Measurements from ENCODE around the gene DHRS1. TPM values are rescaled to one million over a fixed set of nuclear protein-coding genes. Genes with fewer than 3 reads are reported as not detected.

DHRS1 gene
- total and polyA plus RNA-seq, 9 of the 15 experiments (the other 6 are each of a cell fraction or from before 2014, with no cell fraction given), result 7.3 to 33.6 (median 13.3) TPM

DNA sequence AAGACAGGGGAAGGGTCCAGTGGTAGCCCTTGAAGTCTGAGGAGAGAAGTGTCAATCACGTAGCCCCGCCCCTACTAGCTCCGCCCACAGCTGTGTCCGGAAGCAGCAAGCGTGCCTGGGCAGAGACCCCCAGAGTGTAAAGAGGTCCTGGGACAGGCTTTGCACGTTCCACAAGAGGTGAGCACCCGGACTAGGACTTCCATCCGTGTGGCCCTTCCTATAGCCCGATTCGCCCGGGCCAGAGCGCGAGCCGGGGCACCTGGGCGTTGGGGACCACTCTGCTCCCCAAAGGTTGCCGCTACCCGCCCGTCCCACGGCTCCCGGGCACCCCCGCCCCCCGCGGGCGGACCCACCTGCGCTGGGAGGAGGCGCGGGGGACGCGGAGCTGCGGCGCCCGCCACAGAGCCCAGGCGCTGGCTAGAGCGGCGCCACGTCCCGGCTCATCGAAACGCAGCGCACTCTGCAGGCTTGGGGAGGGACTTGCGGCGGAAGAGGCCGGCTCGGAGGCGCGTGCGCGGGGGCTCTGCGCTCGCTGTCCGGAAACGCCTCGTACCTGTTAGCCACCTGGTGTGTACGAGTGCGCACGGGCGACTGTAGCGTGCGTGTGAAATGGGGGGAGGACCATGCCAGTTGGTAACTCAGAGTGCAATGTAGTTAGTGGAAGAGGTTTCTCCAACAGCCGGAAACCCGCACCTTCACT, 28.3 kb downstream of the DHRS1 start, which contains the start of gene RABGGTA (continued):
- TF ChIP-seq ZNF584 (CRISPR knock-in tag; IDR thresholded peaks at IDR 0.05; ENCODE audit: low read depth), result no peak
- no peak for TF ChIP-seq ETV6 (IDR thresholded peaks at IDR 0.05; ENCODE audit: borderline replicate concordance in 1 of 2, low read depth in 2 of 2, low read length in 1 of 2)
- no peak for TF ChIP-seq ETV6 (CRISPR knock-in tag; IDR thresholded peaks at IDR 0.05; ENCODE audit: borderline replicate concordance)
- no peak for TF ChIP-seq BRD9 (IDR thresholded peaks at IDR 0.05; ENCODE audit: low read depth, partially characterized antibody)
- TF ChIP-seq, protein P1, sequence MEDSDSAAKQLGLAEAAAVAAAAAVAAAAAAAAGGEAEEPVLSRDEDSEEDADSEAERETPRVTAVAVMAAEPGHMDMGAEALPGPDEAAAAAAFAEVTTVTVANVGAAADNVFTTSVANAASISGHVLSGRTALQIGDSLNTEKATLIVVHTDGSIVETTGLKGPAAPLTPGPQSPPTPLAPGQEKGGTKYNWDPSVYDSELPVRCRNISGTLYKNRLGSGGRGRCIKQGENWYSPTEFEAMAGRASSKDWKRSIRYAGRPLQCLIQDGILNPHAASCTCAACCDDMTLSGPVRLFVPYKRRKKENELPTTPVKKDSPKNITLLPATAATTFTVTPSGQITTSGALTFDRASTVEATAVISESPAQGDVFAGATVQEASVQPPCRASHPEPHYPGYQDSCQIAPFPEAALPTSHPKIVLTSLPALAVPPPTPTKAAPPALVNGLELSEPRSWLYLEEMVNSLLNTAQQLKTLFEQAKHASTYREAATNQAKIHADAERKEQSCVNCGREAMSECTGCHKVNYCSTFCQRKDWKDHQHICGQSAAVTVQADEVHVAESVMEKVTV (CRISPR knock-in tag; IDR thresholded peaks at IDR 0.05), result no peak
- no peak for TF ChIP-seq WHSC1 (IDR thresholded peaks at IDR 0.05; ENCODE audit: low read length)
- TF ChIP-seq ZBTB8A (IDR thresholded peaks at IDR 0.05; ENCODE audit: partially characterized antibody), result no peak
- TF ChIP-seq, protein P2, sequence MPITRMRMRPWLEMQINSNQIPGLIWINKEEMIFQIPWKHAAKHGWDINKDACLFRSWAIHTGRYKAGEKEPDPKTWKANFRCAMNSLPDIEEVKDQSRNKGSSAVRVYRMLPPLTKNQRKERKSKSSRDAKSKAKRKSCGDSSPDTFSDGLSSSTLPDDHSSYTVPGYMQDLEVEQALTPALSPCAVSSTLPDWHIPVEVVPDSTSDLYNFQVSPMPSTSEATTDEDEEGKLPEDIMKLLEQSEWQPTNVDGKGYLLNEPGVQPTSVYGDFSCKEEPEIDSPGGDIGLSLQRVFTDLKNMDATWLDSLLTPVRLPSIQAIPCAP (CRISPR knock-in tag; IDR thresholded peaks at IDR 0.05; ENCODE audit: borderline replicate concordance), result no peak
- TF ChIP-seq RBM15 (IDR thresholded peaks at IDR 0.05; ENCODE audit: insufficient read depth, low read length), result no peak
- TF ChIP-seq, protein P3, sequence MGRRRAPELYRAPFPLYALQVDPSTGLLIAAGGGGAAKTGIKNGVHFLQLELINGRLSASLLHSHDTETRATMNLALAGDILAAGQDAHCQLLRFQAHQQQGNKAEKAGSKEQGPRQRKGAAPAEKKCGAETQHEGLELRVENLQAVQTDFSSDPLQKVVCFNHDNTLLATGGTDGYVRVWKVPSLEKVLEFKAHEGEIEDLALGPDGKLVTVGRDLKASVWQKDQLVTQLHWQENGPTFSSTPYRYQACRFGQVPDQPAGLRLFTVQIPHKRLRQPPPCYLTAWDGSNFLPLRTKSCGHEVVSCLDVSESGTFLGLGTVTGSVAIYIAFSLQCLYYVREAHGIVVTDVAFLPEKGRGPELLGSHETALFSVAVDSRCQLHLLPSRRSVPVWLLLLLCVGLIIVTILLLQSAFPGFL (CRISPR knock-in tag; IDR thresholded peaks at IDR 0.05), result no peak
- TF ChIP-seq PTRF (tag; IDR thresholded peaks at IDR 0.05), result no peak
- TF ChIP-seq SLC30A9 (CRISPR knock-in tag; IDR thresholded peaks at IDR 0.05), result no peak
- TF ChIP-seq ZNF274 (IDR thresholded peaks at IDR 0.05; ENCODE audit: borderline replicate concordance, low read depth, low read length), result no peak
- no peak for TF ChIP-seq LARP7 (IDR thresholded peaks at IDR 0.05)
- TF ChIP-seq ZFP1 (CRISPR knock-in tag; IDR thresholded peaks at IDR 0.05), result no peak
- TF ChIP-seq GABPA (tag; conservative IDR thresholded peaks at IDR 0.05; ENCODE audit: low read depth), result peak; percentile 82
- TF ChIP-seq COPS2 (conservative IDR thresholded peaks at IDR 0.05), result no peak
- peak; percentile 55 for TF ChIP-seq TAF1 (IDR thresholded peaks at IDR 0.05; ENCODE audit: control insufficient read depth, extremely low read depth, insufficient read depth, low read length, severe bottlenecking)
- TF ChIP-seq, protein P4, sequence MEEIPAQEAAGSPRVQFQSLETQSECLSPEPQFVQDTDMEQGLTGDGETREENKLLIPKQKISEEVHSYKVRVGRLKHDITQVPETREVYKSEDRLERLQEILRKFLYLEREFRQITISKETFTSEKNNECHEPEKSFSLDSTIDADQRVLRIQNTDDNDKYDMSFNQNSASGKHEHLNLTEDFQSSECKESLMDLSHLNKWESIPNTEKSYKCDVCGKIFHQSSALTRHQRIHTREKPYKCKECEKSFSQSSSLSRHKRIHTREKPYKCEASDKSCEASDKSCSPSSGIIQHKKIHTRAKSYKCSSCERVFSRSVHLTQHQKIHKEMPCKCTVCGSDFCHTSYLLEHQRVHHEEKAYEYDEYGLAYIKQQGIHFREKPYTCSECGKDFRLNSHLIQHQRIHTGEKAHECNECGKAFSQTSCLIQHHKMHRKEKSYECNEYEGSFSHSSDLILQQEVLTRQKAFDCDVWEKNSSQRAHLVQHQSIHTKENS (CRISPR knock-in tag; IDR thresholded peaks at IDR 0.05), result no peak
- TF ChIP-seq ZNF696 (CRISPR knock-in tag; conservative IDR thresholded peaks at IDR 0.05), result no peak
- TF ChIP-seq MYC (IDR thresholded peaks at IDR 0.05; ENCODE audit: low read depth, low read length), result peak; percentile 87
- 0 out of 2 replicates have a peak, but pooled peaks have one; percentile 23 for TF ChIP-seq MYC (CRISPR knock-in tag; IDR thresholded peaks at IDR 0.05; ENCODE audit: borderline replicate concordance, low read depth)
- peak; percentile 54 for TF ChIP-seq TBP (optimal IDR thresholded peaks at IDR 0.05; ENCODE audit: low read depth, low read length)

Measured in K562 (cell line).